ENCODE data around the gene TRAF3. TPM values are rescaled to one million over a fixed set of nuclear protein-coding genes. Genes with fewer than 3 reads are reported as not detected.

The TRAF3 gene
- total RNA-seq, 1 donor from 2014 or later = 18.8 TPM

- DNase-seq (ENCODE audit: low spot score) (no peak), ATAC-seq (no peak)
- intact Hi-C loops (cut with DNase I) = no loop called here
Observed at GRCh38 chr14:102933618-102934231, 156.5 kb downstream of the TRAF3 start.

GRCh38 chr14:102935756-102936155 is 158.5 kb downstream of the TRAF3 start:
- no peak for DNase-seq (ENCODE audit: low spot score)
- intact Hi-C loops (cut with DNase I) = no loop called here
- no peak for ATAC-seq

GRCh38 chr14:102937331-102938175 is 160.3 kb downstream of the TRAF3 start:
- ATAC-seq (no peak), DNase-seq (ENCODE audit: low spot score) (no peak)
- intact Hi-C loops (cut with DNase I) = no loop called here

- ATAC-seq (no peak), DNase-seq (ENCODE audit: low spot score) (no peak)
- intact Hi-C loops (cut with DNase I) = no loop called here
Observed at GRCh38 chr14:102938191-102938590, 160.9 kb downstream of the TRAF3 start.

GRCh38 chr14:102939329-102939728 is 162.1 kb downstream of the TRAF3 start:
- DNase-seq (ENCODE audit: low spot score) = no peak
- ATAC-seq = no peak
- intact Hi-C loops (cut with DNase I) = no loop called here

- ATAC-seq = no peak
- intact Hi-C loops (cut with DNase I) = no loop called here
- no peak for DNase-seq (ENCODE audit: low spot score)
Observed at GRCh38 chr14:102939820-102940561, 162.7 kb downstream of the TRAF3 start.

- intact Hi-C loops (cut with DNase I) = no loop called here
- ATAC-seq = no peak
Observed at GRCh38 chr14:102940729-102941362, 163.6 kb downstream of the TRAF3 start.

GRCh38 chr14:102941419-102942011 is 164.3 kb downstream of the TRAF3 start:
- DNase-seq (ENCODE audit: low spot score) (no peak), ATAC-seq (no peak)
- intact Hi-C loops (cut with DNase I) = no loop called here

More at GRCh38 chr14:102940729-102941362, 163.6 kb downstream of the TRAF3 start:
- DNase-seq (ENCODE audit: low spot score) = no peak

- ATAC-seq = no peak
- no peak for DNase-seq (ENCODE audit: low spot score)
- intact Hi-C loops (cut with DNase I) = no loop called here
Observed at GRCh38 chr14:102942069-102942468, 164.8 kb downstream of the TRAF3 start.

- intact Hi-C loops (cut with DNase I) = no loop called here
Observed at GRCh38 chr14:102943454-102943853, 166.2 kb downstream of the TRAF3 start.

GRCh38 chr14:102943979-102944378 is 166.7 kb downstream of the TRAF3 start:
- ATAC-seq = no peak
- intact Hi-C loops (cut with DNase I) = no loop called here

More at GRCh38 chr14:102943454-102943853, 166.2 kb downstream of the TRAF3 start:
- DNase-seq (ENCODE audit: low spot score) (no peak), ATAC-seq (no peak)

GRCh38 chr14:102944448-102945330 is 167.4 kb downstream of the TRAF3 start:
- DNase-seq (ENCODE audit: low spot score) (no peak), ATAC-seq (no peak)
- intact Hi-C loops (cut with DNase I) = no loop called here

More at GRCh38 chr14:102943979-102944378, 166.7 kb downstream of the TRAF3 start:
- DNase-seq (ENCODE audit: low spot score) = no peak

- DNase-seq (ENCODE audit: low spot score) (no peak), ATAC-seq (no peak)
- intact Hi-C loops (cut with DNase I) = no loop called here
Observed at GRCh38 chr14:102945346-102946130, 168.3 kb downstream of the TRAF3 start.

GRCh38 chr14:102947321-102948103 is 170.3 kb downstream of the TRAF3 start:
- ATAC-seq = no peak
- intact Hi-C loops (cut with DNase I) = no loop called here
- DNase-seq (ENCODE audit: low spot score) = no peak

- no peak for DNase-seq (ENCODE audit: low spot score)
- intact Hi-C loops (cut with DNase I) = no loop called here
- no peak for ATAC-seq
Observed at GRCh38 chr14:102948698-102949061, 171.4 kb downstream of the TRAF3 start.

- ATAC-seq = peak; percentile 28
Observed at GRCh38 chr14:102949062-102949800, 172.0 kb downstream of the TRAF3 start.

More at GRCh38 chr14:102949062-102949800, 172.0 kb downstream of the TRAF3 start:
- intact Hi-C loops (cut with DNase I) = no loop called here
- DNase-seq (ENCODE audit: low spot score) = no peak

All from sciatic nerve (tissue), 2 donors.